Measurements from ENCODE around the gene KBTBD4.

KBTBD4 gene

DNA sequence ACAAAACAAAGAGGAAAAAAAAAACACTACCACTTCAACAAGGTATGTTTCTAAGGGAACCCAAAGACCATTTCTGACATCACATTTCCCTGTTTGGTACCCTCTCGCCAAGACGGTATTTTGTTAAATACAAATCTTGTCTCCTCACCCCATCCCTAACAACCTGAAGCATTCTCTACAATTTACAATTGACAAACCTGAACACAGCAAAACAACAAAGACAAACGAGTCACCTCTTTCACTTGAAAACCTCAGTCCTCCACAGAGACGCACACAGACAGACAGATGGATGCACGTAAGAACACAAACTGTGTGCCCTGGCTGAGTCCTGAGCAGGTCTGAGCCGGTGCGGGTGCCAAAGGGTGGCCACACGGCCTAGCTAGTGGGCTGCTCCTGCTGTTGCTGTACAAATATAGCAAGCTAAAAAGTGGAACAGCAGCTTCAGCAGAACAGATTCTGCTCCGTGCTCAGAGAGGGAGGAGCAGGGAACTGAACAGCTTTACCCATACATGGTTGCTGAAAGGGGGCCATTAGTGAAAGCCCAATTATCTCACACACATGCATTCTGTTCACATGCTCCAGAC is 54.4 kb downstream of the KBTBD4 start:
- no peak for DNase-seq (ENCODE audit: low spot score)

GRCh38 chr11:47523490-47524225 is 55.1 kb downstream of the KBTBD4 start:
- DNase-seq (ENCODE audit: low spot score) = no peak

Measured in left forelimb (tissue), 1 donor.